ENCODE measurements around the gene QSOX2.

- TF ChIP-seq POLR2A (IDR thresholded peaks at IDR 0.05) (no peak), CTCF (IDR thresholded peaks at IDR 0.05) (no peak), POLR2AphosphoS5 (IDR thresholded peaks at IDR 0.05) (no peak), EP300 (IDR thresholded peaks at IDR 0.05) (no peak)
Observed at GRCh38 chr9:136242918-136243525, 2.6 kb downstream of the QSOX2 start.
